Mesothelial cell of epicardium (in vitro differentiated cells): ENCODE measurements around the gene ZNF438. TPM values are rescaled to one million over a fixed set of nuclear protein-coding genes. Genes with fewer than 3 reads are reported as not detected.

ENCODE experiments used
- DNase-seq, 2 experiments: peaks; one replicate each; pipeline ENCODE4 v3.0.0; 2021; ENCODE audit warnings: low spot score in 2 of 2; ENCODE audit not compliant: unreplicated experiment in 2 of 2
- H3K27ac Mint-ChIP-seq: 2 replicates; pipeline ENCODE4 v1.8.0; 2021; ENCODE audit warnings: mixed read lengths
- H3K27me3 Mint-ChIP-seq: 2 replicates; pipeline ENCODE4 v1.8.0; 2021; ENCODE audit warnings: low read depth, mixed read lengths
- H3K36me3 Mint-ChIP-seq: 2 replicates; pipeline ENCODE4 v1.8.0; 2021; ENCODE audit warnings: mixed read lengths
- H3K4me1 Mint-ChIP-seq: 2 replicates; pipeline ENCODE4 v1.8.0; 2021; ENCODE audit warnings: mixed read lengths
- H3K4me3 Mint-ChIP-seq: 2 replicates; pipeline ENCODE4 v1.8.0; 2021; ENCODE audit warnings: mild to moderate bottlenecking, moderate library complexity, mixed read lengths
- H3K9me3 Mint-ChIP-seq: 2 replicates; pipeline ENCODE4 v1.8.0; 2021; ENCODE audit warnings: mixed read lengths
- total RNA-seq: library from RNA; stranded (reverse); gene quantifications from 3 replicates; pipeline ENCODE4 v1.2.1, GENCODE V29; 2021
- TF ChIP-seq, protein P1 (sequence below): fragments of 200-600 bp; sonication (generic); IDR thresholded peaks from one replicate; pipeline ENCODE4 v1.5.0; 2021; ENCODE audit warnings: antibody characterized with exemption; ENCODE audit not compliant: unreplicated experiment

Gene ZNF438
- total RNA-seq, 1 donor from 2014 or later = 6.0 TPM

DNA sequence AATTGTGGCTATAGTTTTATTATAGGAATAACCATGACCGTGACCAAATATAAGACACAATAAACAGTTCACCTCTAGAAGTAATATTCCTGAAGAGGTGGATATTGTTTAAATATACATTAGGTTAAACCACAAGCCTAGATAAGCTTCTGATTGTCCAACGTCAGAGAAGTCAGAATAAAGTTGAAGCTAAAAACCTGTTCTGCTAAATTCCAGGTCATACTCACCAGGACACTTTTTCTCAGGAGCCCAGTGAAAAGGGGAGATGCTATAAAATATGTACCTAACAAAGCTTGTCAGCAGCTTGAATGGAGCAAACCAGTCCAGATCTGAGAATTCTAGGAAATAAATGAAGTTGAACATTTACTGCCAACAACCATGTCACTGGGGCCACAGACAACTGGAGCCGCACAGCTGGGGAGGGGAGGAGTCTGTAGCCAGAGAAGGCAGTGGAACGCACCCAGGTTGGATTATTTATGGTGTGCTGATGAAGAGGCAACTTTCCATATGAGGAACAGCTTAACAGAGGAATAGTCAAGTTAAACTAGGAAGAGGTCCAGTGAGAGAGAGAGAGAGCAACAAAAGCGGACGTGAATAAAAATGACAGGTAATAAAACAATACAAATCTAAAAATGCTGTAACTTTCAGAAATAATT, 191.1 kb downstream of the ZNF438 start:
- Mint-ChIP-seq H3K4me3 (no peak overlapping the region), H3K4me1 (peaks cover 37% of the 10 kb centered on the region), H3K27ac (peak overlapping the region; percentile 67), H3K27me3 (no peaks in the 10 kb centered on the region), H3K9me3 (peaks cover 17% of the 10 kb centered on the region), H3K36me3 (no peaks in the 10 kb centered on the region)
- no peak for DNase-seq
- TF ChIP-seq, protein P1, sequence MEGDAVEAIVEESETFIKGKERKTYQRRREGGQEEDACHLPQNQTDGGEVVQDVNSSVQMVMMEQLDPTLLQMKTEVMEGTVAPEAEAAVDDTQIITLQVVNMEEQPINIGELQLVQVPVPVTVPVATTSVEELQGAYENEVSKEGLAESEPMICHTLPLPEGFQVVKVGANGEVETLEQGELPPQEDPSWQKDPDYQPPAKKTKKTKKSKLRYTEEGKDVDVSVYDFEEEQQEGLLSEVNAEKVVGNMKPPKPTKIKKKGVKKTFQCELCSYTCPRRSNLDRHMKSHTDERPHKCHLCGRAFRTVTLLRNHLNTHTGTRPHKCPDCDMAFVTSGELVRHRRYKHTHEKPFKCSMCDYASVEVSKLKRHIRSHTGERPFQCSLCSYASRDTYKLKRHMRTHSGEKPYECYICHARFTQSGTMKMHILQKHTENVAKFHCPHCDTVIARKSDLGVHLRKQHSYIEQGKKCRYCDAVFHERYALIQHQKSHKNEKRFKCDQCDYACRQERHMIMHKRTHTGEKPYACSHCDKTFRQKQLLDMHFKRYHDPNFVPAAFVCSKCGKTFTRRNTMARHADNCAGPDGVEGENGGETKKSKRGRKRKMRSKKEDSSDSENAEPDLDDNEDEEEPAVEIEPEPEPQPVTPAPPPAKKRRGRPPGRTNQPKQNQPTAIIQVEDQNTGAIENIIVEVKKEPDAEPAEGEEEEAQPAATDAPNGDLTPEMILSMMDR = no peak

DNA sequence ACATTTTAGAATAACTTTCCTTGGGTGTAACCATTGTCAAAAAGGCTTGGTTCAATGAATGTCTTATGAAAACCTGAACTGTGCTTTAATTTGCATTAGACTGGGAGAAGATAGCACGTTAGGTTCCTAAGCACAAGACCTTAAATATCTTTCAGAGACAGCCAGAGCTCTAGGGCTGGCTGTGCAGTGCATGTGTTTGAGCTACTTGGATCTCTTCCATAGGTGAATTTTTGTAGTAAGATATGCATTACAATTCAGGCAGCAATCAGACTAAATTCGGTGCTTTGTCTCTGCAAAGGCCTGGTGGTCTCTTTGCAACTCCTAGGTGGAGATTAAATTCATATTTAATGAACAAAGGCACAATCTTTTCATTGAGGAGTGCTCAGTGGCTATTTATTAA, 192.0 kb downstream of the ZNF438 start:
- peak overlapping the region; percentile 60 for H3K27ac Mint-ChIP-seq
- peaks cover 37% of the 10 kb centered on the region for H3K4me1 Mint-ChIP-seq
- DNase-seq = no peak
- H3K4me3 Mint-ChIP-seq = no peak overlapping the region
- H3K9me3 Mint-ChIP-seq = peaks cover 17% of the 10 kb centered on the region
- no peaks in the 10 kb centered on the region for H3K36me3 Mint-ChIP-seq
- no peaks in the 10 kb centered on the region for H3K27me3 Mint-ChIP-seq
- TF ChIP-seq, protein P1 = no peak

DNA sequence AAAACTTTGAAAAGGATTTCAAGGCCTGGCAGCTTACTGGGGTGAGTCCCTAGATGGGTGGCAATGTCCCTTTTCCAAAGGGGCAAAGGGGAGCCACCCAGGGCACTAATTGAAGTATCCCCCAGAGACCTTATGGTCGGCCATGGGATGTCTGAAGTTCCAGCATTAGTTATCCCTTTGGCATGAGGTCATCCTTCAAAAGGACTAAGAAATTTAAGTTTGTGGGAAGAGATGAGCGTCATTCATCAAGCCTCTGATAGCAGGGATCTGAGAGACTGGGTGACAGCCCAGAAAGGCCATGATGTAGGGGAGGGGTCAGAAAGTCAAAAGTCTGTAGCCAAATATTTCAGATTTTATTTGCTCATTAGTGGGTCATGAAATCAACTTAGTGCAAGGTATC, 195.3 kb downstream of the ZNF438 start:
- DNase-seq = no peak
- Mint-ChIP-seq H3K4me1 (peaks cover 53% of the 10 kb centered on the region), H3K27ac (no peak overlapping the region), H3K4me3 (no peak overlapping the region), H3K36me3 (no peaks in the 10 kb centered on the region), H3K9me3 (peaks cover 17% of the 10 kb centered on the region), H3K27me3 (no peaks in the 10 kb centered on the region)
- TF ChIP-seq, protein P1 = no peak

DNA sequence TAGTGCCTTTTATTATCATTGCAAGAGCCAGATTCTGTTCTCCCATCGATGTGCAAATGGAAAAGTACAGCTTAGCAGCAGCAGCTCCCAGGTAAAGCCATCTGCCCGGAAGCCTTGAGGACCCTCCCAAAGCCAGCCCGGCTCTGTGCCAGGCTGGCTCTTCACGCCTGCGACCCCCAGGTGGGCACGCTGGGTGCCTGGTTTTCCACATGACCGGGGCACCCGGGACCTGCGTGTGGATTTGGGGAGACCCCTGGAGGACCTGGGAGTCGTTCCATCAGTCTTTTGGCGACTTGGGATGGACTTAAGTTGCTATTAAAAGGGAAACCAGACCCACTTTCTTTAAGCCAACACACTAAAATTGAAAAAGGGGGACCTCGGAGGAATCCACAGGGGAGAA, 196.5 kb downstream of the ZNF438 start:
- Mint-ChIP-seq H3K27ac (no peak overlapping the region), H3K27me3 (no peaks in the 10 kb centered on the region), H3K4me3 (no peak overlapping the region), H3K9me3 (peaks cover 17% of the 10 kb centered on the region), H3K4me1 (peaks cover 54% of the 10 kb centered on the region), H3K36me3 (no peaks in the 10 kb centered on the region)
- TF ChIP-seq, protein P1 = no peak
- DNase-seq = no peak

DNA sequence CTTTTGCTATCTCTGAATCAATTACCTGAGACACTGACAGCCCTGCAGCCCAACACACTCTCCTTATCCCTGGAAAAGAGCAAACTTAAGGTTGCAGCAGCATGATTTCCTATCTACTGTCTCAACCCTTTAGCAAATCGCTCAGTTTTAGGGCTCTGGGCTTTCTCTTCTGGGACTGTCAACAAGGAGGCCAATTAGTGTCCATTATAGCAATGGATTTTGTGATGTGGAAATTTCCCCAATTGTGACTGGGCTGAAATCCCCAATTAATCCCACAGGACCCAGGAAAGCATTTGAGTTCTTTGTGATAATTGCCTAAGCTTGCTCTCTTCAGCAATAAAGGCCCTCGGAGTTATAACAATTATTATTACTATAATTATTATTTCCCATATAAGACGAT, 197.0 kb downstream of the ZNF438 start:
- peak overlapping the region; percentile 22 for H3K27ac Mint-ChIP-seq
- DNase-seq = no peak
- peaks cover 57% of the 10 kb centered on the region for H3K4me1 Mint-ChIP-seq
- TF ChIP-seq, protein P1 = no peak
- no peaks in the 10 kb centered on the region for H3K36me3 Mint-ChIP-seq
- no peak overlapping the region for H3K4me3 Mint-ChIP-seq
- no peaks in the 10 kb centered on the region for H3K27me3 Mint-ChIP-seq
- H3K9me3 Mint-ChIP-seq = peaks cover 17% of the 10 kb centered on the region

DNA sequence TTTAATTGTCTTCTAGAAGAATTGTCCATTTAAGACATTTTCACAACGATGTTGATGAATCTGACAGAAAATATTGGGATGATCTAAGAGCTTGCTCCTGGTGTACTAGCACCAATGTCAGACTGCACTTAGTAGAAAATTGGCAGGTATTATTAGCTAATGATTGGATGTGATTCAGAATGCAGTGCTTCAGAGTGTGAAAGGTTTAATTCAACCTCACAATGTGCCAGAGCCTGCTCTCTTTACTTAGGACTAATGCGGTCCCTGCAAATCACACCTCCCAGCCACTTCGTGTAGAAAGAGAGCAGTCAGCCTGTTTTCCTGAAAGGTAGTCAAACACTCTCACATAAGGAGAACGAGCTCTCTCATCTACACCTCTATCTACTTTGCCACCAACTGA, 197.5 kb downstream of the ZNF438 start:
- H3K4me3 Mint-ChIP-seq = no peak overlapping the region
- TF ChIP-seq, protein P1 = no peak
- peaks cover 57% of the 10 kb centered on the region for H3K4me1 Mint-ChIP-seq
- H3K27ac Mint-ChIP-seq = peak overlapping the region; percentile 22
- DNase-seq = no peak
- no peaks in the 10 kb centered on the region for H3K27me3 Mint-ChIP-seq
- H3K36me3 Mint-ChIP-seq = no peaks in the 10 kb centered on the region
- peaks cover 17% of the 10 kb centered on the region for H3K9me3 Mint-ChIP-seq
